ENCODE measurements around the gene HCFC1. TPM values are rescaled to one million over a fixed set of nuclear protein-coding genes. Genes with fewer than 3 reads are reported as not detected.
"Not testable (repeated sequence)": the region's sequence is repeated elsewhere in the genome, so short reads cannot be mapped to it uniquely, and the experiment has no call there.

Gene HCFC1
- total and polyA plus RNA-seq, 3 experiments from 2014 or later, result 12.4 to 156 (median 152) TPM

- peaks cover 47% of the 10 kb centered on the region for H3K4me1 ChIP-seq (ENCODE audit: insufficient read depth, low read length)
- not testable (repeated sequence) for H3K9me3 ChIP-seq (ENCODE audit: low read length); DNase-seq; H3K27me3 ChIP-seq (ENCODE audit: insufficient read depth, low read length, poor library complexity, severe bottlenecking); H3K9me3 Mint-ChIP-seq; H3K36me3 ChIP-seq (ENCODE audit: insufficient read depth, low read length); H3K27me3 Mint-ChIP-seq; H3K36me3 Mint-ChIP-seq; H3K4me3 ChIP-seq (ENCODE audit: low read length)
- ChIA-PET CTCF (interaction anchor here (1.3 to 2.8 kb wide), 3 partner anchors 10 to 34 kb away, joined by 4 to 9 read pairs (median 5); partner anchors contain the start of gene HCFC1), POLR2A (interaction anchor here (0.7 to 2.2 kb wide), 3 partner anchors 9 to 34 kb away, joined by 3 to 15 read pairs (median 3); partner anchors contain the start of gene HCFC1)
- peak overlapping the region; percentile 31 for H3K27ac ChIP-seq (ENCODE audit: low read depth, low read length)
- H3K4me1 Mint-ChIP-seq, result peaks cover 37 to 53% (median 47%) of the 10 kb centered on the region in 3 donors
- H3K27ac Mint-ChIP-seq, result peak overlapping the region; percentile 81 to 99 (median 95)
- H3K4me3 Mint-ChIP-seq, result peak overlapping the region; percentile 60 to 89 (median 79)
These were observed 8.8 kb upstream of the HCFC1 start for GRCh38 chrX:153980394-153980793.

- ChIA-PET POLR2A (interaction anchor here (1.5 kb wide), 1 partner anchor 10 kb away, joined by 4 read pairs; no protein-coding TSS in a partner anchor), CTCF (no interaction called here)
- H3K4me1 Mint-ChIP-seq, result peaks cover 19 to 27% (median 25%) of the 10 kb centered on the region in 3 donors
- peak overlapping the region; percentile 80 for H3K27ac ChIP-seq (ENCODE audit: low read depth, low read length)
- H3K9me3 ChIP-seq (ENCODE audit: low read length), result no peaks in the 10 kb centered on the region
- no peak overlapping the region for H3K4me3 ChIP-seq (ENCODE audit: low read length)
- peaks cover 0 to 8% (median 0%) of the 10 kb centered on the region in 3 donors for H3K36me3 Mint-ChIP-seq
- no peak for DNase-seq
- H3K27me3 ChIP-seq (ENCODE audit: insufficient read depth, low read length, poor library complexity, severe bottlenecking), result no peaks in the 10 kb centered on the region
- H3K27me3 Mint-ChIP-seq, result peaks cover 0 to 9% of the 10 kb centered on the region in 2 donors
- peak overlapping the region; percentile 73 to 98 (median 92) for H3K27ac Mint-ChIP-seq
- H3K4me3 Mint-ChIP-seq, result peak overlapping the region in 4 of 7 donors; percentile 44 to 94 (median 60)
- peaks cover 13% of the 10 kb centered on the region for H3K4me1 ChIP-seq (ENCODE audit: insufficient read depth, low read length)
- peaks cover 0 to 2% (median 0%) of the 10 kb centered on the region in 5 donors for H3K9me3 Mint-ChIP-seq
- no peaks in the 10 kb centered on the region for H3K36me3 ChIP-seq (ENCODE audit: insufficient read depth, low read length)
These were observed 3.2 kb upstream of the HCFC1 start for GRCh38 chrX:153974726-153975286.

- Histone ChIP-seq H3K4me1 (ENCODE audit: insufficient read depth, low read length) (peaks cover 13% of the 10 kb centered on the region), H3K9me3 (ENCODE audit: low read length) (no peaks in the 10 kb centered on the region), H3K36me3 (ENCODE audit: insufficient read depth, low read length) (no peaks in the 10 kb centered on the region), H3K27me3 (ENCODE audit: insufficient read depth, low read length, poor library complexity, severe bottlenecking) (no peaks in the 10 kb centered on the region), H3K27ac (ENCODE audit: low read depth, low read length) (peak overlapping the region; percentile 80), H3K4me3 (ENCODE audit: low read length) (peak overlapping the region; percentile 65)
- Mint-ChIP-seq H3K27ac (peak overlapping the region; percentile 73 to 98 (median 92)), H3K9me3 (peaks cover 0 to 2% (median 0%) of the 10 kb centered on the region in 5 donors), H3K27me3 (peaks cover 0 to 9% of the 10 kb centered on the region in 2 donors), H3K4me1 (peaks cover 23 to 27% (median 25%) of the 10 kb centered on the region in 3 donors), H3K4me3 (peak overlapping the region in 6 of 7 donors; percentile 8 to 94 (median 68)), H3K36me3 (peaks cover 0 to 11% (median 0%) of the 10 kb centered on the region in 3 donors)
- ChIA-PET CTCF (interaction anchor here (1.3 kb wide), 1 partner anchor 22 kb away, joined by 3 read pairs; no protein-coding TSS in a partner anchor), POLR2A (interaction anchor here (0.6 to 1.5 kb wide), 2 partner anchors 11 to 95 kb away, joined by 4 to 12 read pairs; no protein-coding TSS in a partner anchor)
- DNase-seq, result no peak
These were observed 2.5 kb upstream of the HCFC1 start for GRCh38 chrX:153974003-153974725.

- no peaks in the 10 kb centered on the region for H3K27me3 ChIP-seq (ENCODE audit: insufficient read depth, low read length, poor library complexity, severe bottlenecking)
- ChIA-PET CTCF (interaction anchor here (1.3 kb wide), 1 partner anchor 23 kb away, joined by 3 read pairs; no protein-coding TSS in a partner anchor), POLR2A (interaction anchor here (0.8 to 3.7 kb wide), 3 partner anchors 12 to 425 kb away, joined by 4 to 27 read pairs (median 4); partner anchors contain the start of gene RPL10)
- Mint-ChIP-seq H3K4me3 (peak overlapping the region; percentile 85 to 94 (median 91)), H3K36me3 (peaks cover 0 to 11% (median 0%) of the 10 kb centered on the region in 3 donors), H3K9me3 (peaks cover 0 to 2% (median 0%) of the 10 kb centered on the region in 5 donors), H3K4me1 (peaks cover 25 to 29% (median 28%) of the 10 kb centered on the region in 3 donors), H3K27ac (peak overlapping the region; percentile 84 to 98 (median 94)), H3K27me3 (peaks cover 0 to 9% of the 10 kb centered on the region in 2 donors)
- H3K4me3 ChIP-seq (ENCODE audit: low read length), result peak overlapping the region; percentile 65
- H3K36me3 ChIP-seq (ENCODE audit: insufficient read depth, low read length), result no peaks in the 10 kb centered on the region
- peak overlapping the region; percentile 80 for H3K27ac ChIP-seq (ENCODE audit: low read depth, low read length)
- no peaks in the 10 kb centered on the region for H3K9me3 ChIP-seq (ENCODE audit: low read length)
- H3K4me1 ChIP-seq (ENCODE audit: insufficient read depth, low read length), result peaks cover 16% of the 10 kb centered on the region
- DNase-seq, result no peak
These were observed 1.7 kb upstream of the HCFC1 start for GRCh38 chrX:153973127-153974002.

GRCh38 chrX:153972368-153973126 is 929 bp upstream of the HCFC1 start, which contains the start of gene TMEM187:
TSS of gene TMEM187 (plus strand) at chrX:153972754. CDS start at chrX:153982063, 9,309 bp downstream.
- peak within 1 kb of the TSS; percentile 93 for H3K4me3 ChIP-seq (ENCODE audit: low read length)
- Mint-ChIP-seq H3K36me3 (peaks cover 0 to 14% (median 0%) of the 10 kb centered on the region in 3 donors), H3K27me3 (peaks cover 0 to 10% of the 10 kb centered on the region in 2 donors), H3K9me3 (peaks cover 0 to 2% (median 0%) of the 10 kb centered on the region in 5 donors), H3K4me3 (peak within 1 kb of the TSS; percentile 95 to 100 (median 100)), H3K4me1 (peaks cover 33 to 37% (median 36%) of the 10 kb centered on the region in 3 donors), H3K27ac (peak within 1 kb of the TSS; percentile 98 to 100 (median 100))
- H3K4me1 ChIP-seq (ENCODE audit: insufficient read depth, low read length), result peaks cover 24% of the 10 kb centered on the region
- H3K27ac ChIP-seq (ENCODE audit: low read depth, low read length), result peak within 1 kb of the TSS; percentile 94
- no peaks in the 10 kb centered on the region for H3K9me3 ChIP-seq (ENCODE audit: low read length)
- H3K27me3 ChIP-seq (ENCODE audit: insufficient read depth, low read length, poor library complexity, severe bottlenecking), result no peaks in the 10 kb centered on the region
- H3K36me3 ChIP-seq (ENCODE audit: insufficient read depth, low read length), result no peaks in the 10 kb centered on the region
- CTCF ChIA-PET, result no interaction called here
- DNase-seq, result peak; percentile 80 to 92 (median 90)
- POLR2A ChIA-PET, result interaction anchor here (0.6 to 3.7 kb wide), 5 partner anchors 9 to 426 kb away, joined by 3 to 27 read pairs (median 4); partner anchors contain the start of gene RPL10

GRCh38 chrX:153971124-153971449 is 531 bp downstream of the HCFC1 start:
- Histone ChIP-seq H3K27ac (ENCODE audit: low read depth, low read length) (peak overlapping the region; percentile 94), H3K4me3 (ENCODE audit: low read length) (peak overlapping the region; percentile 93), H3K4me1 (ENCODE audit: insufficient read depth, low read length) (peaks cover 37% of the 10 kb centered on the region), H3K36me3 (ENCODE audit: insufficient read depth, low read length) (no peaks in the 10 kb centered on the region), H3K27me3 (ENCODE audit: insufficient read depth, low read length, poor library complexity, severe bottlenecking) (no peaks in the 10 kb centered on the region), H3K9me3 (ENCODE audit: low read length) (no peaks in the 10 kb centered on the region)
- H3K36me3 Mint-ChIP-seq, result peaks cover 0 to 17% (median 0%) of the 10 kb centered on the region in 3 donors
- ChIA-PET POLR2A (interaction anchor here (0.8 to 3.7 kb wide), 8 partner anchors 10 to 574 kb away, joined by 3 to 27 read pairs (median 4); partner anchors contain the start of genes ARHGAP4 and RPL10), CTCF (interaction anchor here (1.0 to 7.2 kb wide), 7 partner anchors 9 to 576 kb away, joined by 3 to 54 read pairs (median 3); partner anchors contain the start of gene IKBKG)
- peak overlapping the region; percentile 95 to 100 (median 100) for H3K4me3 Mint-ChIP-seq
- H3K27ac Mint-ChIP-seq, result peak overlapping the region; percentile 98 to 100 (median 100)
- peaks cover 0 to 2% (median 0%) of the 10 kb centered on the region in 5 donors for H3K9me3 Mint-ChIP-seq
- DNase-seq, result peak; percentile 75 to 93 (median 88)
- H3K4me1 Mint-ChIP-seq, result peaks cover 48 to 52% (median 51%) of the 10 kb centered on the region in 3 donors
- peaks cover 0 to 10% of the 10 kb centered on the region in 2 donors for H3K27me3 Mint-ChIP-seq

Data from CD8-positive, alpha-beta memory T cell (primary cell).